NCI-H345 (cell line): ENCODE results near the gene AGO1.
"Not testable (repeated sequence)": the region's sequence is repeated elsewhere in the genome, so short reads cannot be mapped to it uniquely, and the experiment has no call there.

ENCODE experiments used
- DNase-seq: peaks from one replicate; lab custom pipeline; 2025; lab: John Stamatoyannopoulos, UW

AGO1 gene

DNA sequence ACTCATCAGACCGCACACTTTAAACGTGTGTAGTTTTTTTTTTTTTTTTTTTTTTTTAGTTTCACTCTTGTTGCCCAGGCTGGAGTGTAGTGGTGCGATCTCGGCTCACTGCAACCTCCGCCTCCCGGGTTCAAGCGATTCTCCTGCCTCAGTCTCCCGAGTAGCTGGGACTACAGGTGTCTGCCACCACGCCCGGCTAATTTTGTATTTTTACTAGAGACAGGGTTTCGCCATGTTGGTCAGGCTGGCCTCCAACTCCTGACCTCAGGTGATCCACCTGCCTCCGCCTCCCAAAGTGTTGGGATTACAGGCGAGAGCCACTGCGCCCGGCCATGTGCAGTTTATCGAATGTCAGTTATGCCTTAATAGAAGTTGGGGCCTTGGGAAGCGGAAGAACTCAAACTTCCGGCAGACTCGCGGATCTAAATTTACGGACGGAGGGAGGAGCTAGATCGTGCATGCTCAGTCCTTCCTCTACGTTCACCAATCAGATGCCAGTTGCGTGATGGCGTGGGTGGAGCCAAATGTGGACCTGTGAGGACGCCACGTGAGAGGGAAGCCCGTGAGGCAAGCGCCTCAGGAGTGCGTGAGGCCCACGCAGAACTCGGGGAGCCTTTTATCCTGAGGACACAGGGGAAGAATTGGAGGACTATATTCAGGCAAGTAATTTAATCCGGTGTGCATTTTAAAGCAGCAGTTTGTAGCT, 13.6 kb upstream of the AGO1 start:
- DNase-seq, result not testable (repeated sequence)

DNA sequence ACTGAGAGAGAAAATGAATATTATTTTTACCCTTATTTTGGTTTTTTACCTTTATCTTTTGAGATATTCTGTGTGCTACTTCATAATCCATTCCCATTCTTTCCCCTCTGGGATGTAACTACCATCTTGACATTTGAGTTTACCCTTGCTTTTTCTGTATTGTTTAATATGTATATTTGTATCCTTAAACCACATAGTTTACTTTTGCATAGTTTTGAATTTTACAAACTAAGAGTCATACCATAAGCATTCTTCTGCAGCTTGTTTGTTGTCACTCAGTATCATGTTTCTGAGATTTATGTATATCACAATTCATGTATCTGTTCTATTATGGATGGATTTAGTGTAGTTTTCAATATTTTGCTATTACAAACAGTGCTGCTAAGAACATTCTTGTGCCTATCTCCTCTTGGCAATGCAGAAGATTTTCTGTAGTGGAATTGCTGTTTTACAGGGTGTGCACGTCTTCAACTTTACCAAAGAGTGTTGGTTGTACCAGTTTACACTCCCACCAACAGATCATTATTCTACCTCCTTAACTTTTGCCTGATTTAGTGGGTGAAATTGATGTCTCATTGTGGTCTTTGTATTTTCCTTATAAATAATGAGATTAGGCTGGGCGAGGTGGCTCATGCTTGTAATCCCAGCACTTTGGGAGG, 12.2 kb upstream of the AGO1 start:
- DNase-seq, result no peak

DNA sequence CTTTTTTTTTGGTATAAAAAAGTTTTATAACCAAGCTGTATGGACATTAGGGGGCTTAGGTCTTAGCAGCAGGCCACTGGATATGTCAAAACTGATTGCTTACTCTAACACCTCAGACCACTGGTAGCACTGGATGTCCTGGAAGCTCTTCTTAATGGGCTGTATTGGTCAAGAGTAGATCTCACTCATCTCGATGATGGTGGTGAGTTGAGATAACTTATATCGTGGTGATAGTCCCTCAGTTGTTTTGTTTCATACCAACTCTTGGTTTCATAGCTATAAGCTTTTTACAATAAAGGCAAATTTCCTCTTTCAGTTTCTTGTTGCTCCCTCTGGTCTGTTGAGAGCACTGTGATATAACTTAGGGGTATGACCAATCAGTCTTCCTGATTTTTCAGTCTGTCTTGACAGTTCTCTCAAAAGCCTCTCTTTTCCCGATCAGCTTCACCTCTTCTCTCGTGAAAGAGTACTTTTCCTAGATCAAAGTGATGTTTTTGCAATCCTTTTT, 9.7 kb upstream of the AGO1 start:
- DNase-seq, result no peak

DNA sequence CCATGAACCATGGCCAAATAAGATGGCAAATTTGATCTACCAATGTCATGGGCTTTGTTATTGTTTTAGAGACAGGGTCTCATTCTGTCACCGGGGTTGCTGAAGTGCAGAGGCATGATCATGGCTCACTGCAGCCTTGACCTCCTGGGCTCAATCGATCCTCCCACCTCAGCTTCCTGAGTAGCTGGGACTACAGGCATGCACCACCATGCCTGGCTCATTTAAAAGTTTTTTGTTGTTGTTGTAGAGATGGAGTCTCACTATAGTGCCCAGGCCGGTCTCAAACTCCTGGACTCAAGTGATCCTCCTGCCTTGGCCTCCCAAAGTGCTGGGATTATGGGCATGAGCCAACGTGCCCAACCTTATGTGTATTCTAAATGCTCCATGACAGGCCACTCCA, 8.9 kb upstream of the AGO1 start:
- not testable (repeated sequence) for DNase-seq

DNA sequence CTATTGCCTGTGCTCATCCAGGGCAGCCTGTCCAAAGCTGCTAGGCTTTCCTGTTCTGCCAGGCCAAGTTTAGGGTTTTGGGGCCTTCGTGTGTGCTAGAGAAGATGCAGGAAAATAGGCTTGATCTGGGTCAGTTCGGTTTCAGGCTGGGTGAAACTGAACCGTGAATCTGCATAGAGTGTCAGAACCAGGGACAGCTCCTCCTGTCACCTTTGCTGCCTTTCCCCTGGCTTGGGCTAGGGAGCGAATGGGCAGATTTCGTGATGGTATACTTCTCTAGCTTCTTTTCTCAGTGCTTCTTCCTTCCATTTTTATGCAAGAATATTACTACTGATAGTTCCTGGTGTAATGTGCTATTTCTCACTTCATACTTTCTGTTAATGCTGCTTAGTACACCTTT, 6.0 kb upstream of the AGO1 start:
- DNase-seq, result no peak

DNA sequence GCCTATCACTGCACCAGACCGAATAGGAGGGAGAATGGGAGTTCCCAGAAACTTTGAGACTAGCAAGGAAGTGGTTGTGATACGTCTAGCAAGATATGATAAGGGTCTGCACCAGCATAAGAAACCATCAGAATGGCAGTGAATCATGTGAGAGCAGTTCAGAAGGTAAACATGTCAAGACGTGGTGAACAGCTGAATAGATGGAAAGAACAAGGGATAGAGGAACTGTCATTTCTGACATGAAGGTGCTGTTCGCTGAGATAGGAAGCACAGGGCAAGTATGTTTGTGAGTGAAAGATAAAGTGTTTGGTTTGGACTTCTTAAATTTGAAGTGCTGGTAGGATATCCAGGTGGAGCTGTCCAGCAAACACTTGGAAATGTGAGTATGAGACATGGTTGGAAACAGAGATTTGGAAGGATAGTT, 1.1 kb upstream of the AGO1 start:
- DNase-seq, result no peak

DNA sequence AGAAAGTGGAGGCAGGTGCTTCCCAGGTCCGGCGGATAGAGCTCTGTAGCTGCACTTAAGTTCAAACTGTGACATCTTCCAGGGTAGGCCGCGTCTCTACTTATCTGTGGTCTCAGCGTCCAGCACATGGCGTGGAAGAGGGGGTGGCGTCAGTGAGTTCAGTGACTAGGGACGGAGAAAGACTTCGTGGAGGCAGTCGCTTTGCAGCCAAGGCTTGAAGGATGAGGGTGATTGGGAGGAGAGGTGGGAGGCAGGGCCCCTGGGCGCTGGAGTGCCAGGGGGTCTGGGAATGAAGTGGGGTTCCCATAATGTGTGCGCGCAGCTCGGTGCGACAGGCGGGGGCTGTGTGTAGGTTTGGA, 444 bp upstream of the AGO1 start:
- DNase-seq, result no peak

DNA sequence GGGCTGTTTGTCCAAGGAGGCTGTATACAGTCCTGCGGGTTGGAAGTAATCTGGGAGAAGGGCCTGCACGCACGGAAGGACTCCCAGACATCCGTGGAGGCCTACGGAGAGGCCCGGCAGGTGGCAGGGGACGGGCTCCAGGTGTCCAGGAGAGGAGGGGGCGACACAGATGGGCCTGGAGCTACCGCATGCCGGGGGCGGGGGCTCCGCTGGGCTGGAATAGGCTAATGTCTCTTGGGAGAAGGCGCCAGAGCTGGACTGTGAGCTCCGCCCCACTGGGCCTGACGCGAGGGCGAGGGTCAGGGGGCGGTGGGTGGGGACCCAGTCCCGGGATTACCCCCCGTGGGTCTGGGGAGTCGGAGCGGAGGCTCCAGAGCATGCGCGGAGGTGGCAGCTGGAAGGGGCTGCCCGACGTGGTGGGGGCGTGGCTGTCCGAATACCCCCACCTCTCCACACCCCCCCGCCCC, 659 bp downstream of the AGO1 start:
- DNase-seq, result peak; percentile 81

DNA sequence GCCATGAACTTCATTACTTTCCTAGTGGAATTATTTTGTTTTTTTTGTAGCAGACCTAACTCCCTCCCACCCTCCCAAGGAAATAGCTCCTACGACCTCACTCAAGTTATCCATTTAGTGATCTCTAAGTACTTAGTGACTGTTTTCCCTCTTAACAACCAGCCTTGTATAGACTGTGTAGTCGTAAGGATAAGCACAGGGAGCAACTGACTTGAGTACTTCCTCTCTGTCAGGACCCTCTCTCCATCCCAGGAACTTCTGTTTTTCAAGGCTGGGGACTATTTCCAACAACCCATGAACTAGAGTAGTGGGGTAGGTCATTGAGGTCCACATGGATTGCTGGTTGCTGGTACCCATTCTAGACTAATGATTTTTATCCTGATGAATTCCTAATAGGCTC, 1.9 kb downstream of the AGO1 start:
- DNase-seq, result no peak

DNA sequence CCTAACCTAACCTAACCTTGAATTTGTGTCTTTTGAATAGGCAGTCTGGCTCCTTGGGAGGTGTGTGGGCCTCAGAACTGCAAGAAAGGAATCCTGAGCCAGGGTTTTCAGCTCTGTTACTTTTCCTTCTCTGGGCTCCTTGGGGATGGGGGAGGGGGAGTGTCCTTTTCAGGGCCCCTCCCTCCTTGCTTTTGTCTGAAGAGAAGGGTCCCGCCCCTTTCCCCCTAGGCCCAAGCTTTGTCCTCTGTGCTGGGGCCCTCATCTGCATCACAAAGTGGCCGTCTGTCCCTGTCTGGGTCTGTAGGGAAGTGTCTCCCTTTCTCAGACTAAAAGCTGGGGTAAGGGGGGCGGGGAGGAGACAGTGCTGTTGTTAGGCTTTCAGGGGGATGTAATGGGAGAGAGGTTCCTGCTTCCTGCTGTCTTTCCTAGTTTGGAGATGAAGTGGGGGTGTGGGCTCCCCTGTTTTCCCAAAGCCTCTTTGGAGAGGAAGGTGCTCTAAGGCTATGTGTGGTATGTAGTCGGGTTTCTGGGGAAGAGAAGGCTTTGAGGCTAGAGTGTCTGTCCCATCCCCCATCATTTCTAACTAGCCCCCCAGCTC, 3.1 kb downstream of the AGO1 start:
- peak; percentile 3 for DNase-seq

DNA sequence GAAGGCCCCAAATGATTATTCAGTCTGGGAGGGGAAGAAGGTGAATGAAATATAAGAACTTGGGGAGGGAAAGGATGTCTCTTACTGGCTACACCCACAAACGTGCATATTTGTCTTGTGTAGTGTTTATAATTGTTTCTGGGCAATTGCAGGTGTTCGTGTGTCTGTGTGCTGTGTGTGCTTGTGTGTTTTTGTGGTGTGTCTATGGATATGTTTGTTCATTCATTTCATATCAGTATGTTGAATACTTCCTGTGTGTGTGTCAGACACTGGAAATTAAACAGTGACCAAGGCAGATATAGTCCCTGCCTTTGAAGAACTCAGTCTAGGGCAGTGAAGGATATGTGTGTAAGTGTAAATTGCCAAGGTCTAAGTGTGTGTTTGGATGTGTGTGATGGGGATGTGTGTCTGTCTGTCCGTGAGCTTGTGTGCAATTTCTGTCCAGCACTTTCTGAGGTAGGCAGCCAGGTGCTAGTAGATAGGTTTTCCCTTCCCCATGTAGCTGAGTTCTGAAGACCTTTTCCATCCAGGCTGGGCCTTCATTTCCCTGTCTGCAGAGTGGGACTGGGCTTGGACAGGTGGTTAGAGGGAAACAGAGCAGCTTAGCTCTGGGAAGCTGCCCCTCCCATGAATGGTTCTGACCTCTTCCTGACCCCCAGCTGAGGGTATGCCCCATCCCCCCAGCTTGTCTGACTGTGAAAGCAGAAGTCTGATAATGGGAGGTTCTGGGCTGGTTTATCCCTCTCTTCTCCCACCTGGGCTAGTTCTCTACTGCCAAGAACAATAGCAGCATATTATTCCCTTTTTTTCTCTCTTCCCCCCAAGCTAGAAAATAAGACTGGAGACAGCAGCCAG, 3.8 kb downstream of the AGO1 start:
- no peak for DNase-seq

DNA sequence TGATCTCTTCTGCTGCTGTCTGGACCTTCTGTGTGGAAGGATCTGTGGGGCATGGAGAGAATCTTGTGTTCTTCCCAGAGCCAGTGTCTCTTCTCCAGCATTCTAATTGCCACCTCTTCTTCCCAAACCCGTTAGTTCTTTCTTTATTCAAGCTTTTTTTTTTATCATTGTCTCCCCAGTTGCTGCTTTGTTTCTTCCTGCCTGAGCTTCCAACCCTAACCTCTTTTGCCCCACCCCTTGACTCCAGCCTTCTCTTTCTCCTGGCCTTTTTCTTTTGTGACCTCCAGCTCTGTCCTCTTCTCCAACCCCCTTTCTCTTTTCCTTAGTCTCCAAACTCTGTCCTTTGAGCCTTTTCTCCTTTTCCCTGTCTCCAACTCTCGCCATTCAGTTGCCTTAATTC, 4.5 kb downstream of the AGO1 start:
- DNase-seq, result no peak

DNA sequence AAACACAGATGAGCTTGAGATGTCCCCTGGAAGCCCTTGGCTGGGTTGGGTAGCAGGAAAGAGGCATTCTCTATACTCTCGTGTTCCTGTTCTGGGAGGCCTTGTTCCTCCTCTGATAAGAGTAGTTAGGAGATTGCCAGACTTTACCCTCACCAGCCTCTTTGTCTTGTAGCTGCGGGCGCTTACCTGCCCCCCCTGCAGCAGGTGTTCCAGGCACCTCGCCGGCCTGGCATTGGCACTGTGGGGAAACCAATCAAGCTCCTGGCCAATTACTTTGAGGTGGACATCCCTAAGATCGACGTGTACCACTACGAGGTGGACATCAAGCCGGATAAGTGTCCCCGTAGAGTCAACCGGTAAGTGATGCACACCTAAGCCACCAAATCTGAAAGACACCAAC, 5.2 kb downstream of the AGO1 start:
- DNase-seq, result no peak

DNA sequence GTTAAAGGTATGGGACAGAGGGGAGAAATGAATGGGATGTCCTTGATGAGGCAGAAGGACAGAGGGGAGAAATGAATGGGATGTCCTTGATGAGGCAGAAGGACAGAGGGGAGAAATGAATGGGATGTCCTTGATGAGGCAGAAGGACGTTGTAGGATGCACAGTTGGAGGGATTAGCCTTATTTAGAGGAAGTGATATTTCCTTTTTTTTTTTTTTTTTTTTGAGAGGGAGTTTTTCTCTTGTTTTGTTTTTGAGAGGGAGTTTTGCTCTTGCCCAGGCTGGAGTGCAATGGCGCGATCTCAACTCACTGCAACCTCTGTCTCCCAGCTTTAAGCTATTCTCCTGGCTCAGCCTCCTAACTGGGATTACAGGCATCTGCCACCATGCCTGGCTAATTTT, 6.0 kb downstream of the AGO1 start:
- not testable (repeated sequence) for DNase-seq

DNA sequence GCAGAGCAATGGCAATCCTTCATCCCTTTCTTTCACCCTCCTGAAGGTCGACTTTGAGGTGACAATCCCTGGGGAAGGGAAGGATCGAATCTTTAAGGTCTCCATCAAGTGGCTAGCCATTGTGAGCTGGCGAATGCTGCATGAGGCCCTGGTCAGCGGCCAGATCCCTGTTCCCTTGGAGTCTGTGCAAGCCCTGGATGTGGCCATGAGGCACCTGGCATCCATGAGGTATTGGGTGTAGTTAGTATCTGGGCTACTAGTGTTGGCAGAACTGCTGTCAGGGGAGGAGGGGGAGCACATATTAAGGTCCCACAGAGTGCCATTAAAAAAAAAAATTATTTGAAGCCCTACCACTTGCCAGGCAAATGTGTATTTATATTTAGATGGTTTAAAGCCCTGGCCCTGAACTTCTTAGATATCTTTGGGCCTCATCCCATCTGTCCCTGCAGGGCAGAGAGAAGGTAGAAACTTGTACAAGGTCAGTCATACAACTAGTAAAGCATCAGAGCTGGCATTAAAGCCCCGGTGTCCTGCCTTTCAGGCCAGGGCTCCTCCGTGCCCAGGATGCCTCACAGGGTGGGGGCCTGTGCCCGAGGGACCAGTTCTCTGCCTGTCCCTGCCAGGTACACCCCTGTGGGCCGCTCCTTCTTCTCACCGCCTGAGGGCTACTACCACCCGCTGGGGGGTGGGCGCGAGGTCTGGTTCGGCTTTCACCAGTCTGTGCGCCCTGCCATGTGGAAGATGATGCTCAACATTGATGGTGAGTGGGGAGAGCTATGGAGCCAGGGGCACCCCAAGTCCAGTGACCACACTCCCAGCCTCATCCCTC, 10.3 kb downstream of the AGO1 start:
- DNase-seq, result no peak

DNA sequence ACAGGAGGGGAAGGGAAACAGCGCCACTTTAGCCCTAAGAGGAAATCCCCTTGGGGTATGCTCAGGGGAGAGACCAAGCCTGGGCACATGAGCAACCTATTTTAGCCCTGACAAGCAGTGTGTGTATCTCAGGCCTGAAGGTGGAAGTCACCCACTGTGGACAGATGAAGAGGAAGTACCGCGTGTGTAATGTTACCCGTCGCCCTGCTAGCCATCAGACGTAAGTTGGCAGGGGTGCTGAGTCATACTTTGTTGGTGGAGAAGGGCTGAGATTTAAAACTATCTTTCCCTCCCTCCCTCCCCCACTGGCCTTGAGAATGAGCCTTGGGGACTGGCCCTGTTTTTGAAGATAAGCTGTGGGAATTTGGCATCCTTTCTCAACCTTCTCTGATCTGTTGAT, 11.2 kb downstream of the AGO1 start:
- no peak for DNase-seq

DNA sequence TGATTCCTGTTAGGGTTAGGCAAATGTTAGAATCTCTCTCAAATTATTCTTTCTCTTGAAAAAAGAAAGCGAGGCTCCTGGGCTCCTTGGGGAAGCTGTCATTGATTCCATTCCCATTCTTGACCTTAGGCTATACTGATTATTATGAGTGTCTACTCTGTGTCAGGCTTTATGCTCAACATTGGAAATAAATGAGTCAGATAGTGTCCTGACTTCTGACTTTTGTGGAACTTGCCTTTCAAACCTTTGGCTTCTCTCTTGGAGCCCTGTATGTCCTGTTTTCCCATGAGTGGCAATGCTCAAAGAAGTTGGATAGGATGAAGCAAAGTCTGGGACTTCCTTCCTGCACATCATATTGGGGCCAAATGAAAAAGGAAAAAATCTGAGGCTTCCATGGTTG, 11.6 kb downstream of the AGO1 start:
- no peak for DNase-seq

DNA sequence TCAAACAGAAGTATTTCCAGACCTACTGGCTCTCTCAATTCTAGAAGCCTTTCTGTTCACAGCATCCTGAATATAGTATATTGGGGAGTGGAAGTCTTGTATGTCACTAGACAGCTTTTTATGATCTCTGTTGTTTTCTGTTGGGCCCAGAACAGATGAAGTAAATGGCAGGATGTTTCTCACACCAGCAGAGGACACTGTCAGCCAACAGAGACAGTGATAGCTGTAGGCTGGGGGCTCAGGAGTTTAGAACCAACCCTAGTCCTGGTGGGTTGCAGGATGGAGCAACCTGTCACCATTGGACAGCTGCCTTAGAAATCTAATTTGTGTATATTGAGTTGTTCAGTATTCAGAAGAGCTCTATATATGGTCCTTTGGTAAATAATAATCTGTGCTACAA, 16.9 kb downstream of the AGO1 start:
- no peak for DNase-seq

DNA sequence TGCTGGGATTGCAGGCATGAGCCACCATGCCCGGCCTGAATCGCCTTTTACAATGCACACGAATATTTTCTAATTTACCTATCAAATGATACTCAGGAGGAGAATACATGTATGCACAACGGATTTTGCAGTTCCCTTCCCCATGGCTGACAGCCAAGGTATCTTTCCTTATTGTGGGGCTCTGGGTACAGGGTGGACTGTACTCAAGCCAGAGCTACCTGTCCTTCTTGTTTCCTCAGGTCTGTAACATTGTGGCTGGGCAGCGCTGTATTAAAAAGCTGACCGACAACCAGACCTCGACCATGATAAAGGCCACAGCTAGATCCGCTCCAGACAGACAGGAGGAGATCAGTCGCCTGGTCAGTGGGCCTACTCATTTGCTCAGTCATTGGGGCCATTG, 18.2 kb downstream of the AGO1 start:
- DNase-seq, result no peak

DNA sequence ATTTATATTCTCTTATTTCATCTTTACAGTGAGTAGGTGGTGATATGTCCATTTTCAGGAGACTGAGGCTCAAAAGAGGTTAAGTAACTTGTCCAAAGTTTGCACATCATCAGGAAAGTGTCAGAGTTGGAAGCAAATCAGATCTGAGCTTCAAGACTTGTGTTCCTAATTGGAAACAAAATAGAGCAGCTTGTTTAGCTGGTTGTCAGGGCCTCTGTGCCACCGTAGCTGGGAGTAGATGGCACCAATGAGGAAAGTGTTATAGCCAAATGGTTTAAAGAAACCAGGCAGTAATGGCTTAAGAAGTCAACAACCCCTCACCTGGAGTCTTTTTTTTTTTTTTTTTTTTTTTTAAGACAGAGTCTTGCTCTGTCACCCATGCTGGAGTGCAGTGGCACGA, 19.7 kb downstream of the AGO1 start:
- no peak for DNase-seq

DNA sequence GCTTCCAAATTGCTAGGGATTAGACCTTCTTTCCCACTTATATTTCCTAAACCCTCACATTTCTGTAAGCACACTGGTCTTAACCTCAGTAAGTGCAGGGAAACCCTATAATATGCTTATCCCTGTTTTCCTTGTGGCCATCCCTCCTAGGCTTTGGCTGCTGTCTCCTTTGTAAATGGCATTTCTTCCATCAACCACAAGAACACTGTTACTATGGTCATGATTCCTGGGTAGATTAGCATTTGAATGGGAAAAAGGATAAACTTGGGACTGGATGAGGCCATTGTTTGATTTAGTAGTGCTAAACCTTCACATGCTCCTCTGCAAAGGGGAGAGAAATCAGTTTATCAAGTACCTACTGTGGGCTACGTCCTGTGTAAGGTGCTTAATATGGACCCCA, 31.7 kb downstream of the AGO1 start:
- DNase-seq, result no peak

DNA sequence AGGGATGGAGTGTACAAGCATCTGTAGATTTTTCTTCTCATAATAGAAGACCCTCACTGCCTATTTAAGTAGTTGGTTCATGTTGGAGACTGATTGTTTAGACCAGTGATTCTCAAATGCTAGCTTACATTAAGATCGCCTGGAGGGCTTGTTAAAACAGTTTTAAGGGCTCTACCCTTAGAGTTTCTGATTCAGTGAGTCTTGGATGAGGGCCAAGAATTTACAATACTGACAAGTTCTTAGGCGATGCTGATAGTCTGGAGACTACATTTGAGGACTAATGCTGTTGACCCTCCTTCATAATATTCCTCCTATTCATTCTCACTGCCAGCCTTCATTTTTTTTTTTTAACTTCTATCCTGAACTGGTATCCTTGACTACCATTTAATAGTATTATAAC, 32.7 kb downstream of the AGO1 start:
- DNase-seq, result no peak
